Left ventricle myocardium inferior (tissue), 1 donor: ENCODE results near the gene HILPDA. TPM values are rescaled to one million over a fixed set of nuclear protein-coding genes. Genes with fewer than 3 reads are reported as not detected.
A peak's percentile ranks its signal among the peaks of the same experiment; 100 is the strongest.

ENCODE experiments used
- DNase-seq: peaks from one replicate; pipeline ENCODE4 v3.0.0-alpha.2; 2020
- H3K27ac ChIP-seq: fragments of 200-600 bp; replicated peaks from 2 replicates; pipeline ENCODE4 v1.8.0; 2021
- H3K27me3 ChIP-seq: fragments of 200-600 bp; 2 replicates; pipeline ENCODE4 v1.8.0; 2021; ENCODE audit warnings: low read depth
- H3K36me3 ChIP-seq: fragments of 200-600 bp; 2 replicates; pipeline ENCODE4 v1.8.0; 2021
- H3K4me1 ChIP-seq: fragments of 200-600 bp; 2 replicates; pipeline ENCODE4 v1.8.0; 2021
- H3K4me3 ChIP-seq: fragments of 200-600 bp; 2 replicates; pipeline ENCODE4 v1.8.0; 2021; ENCODE audit warnings: mild to moderate bottlenecking, moderate library complexity
- H3K9me3 ChIP-seq: fragments of 200-600 bp; replicated peaks from 2 replicates; pipeline ENCODE4 v1.8.0; 2021
- intact Hi-C: fragments of 100-400 bp; cut with micrococcal nuclease; formaldehyde crosslinking; loops from one replicate; pipeline ENCODE4 v1.11.0; 2022
- total RNA-seq: library from RNA; stranded (reverse); fragmentation: NEBNext Ultra II Directional; extraction: Animal tissue kit (Norgen Biotek cat#: 25700); gene quantifications from one replicate; pipeline ENCODE4 v1.2.1, GENCODE V29; 2021
- TF ChIP-seq, protein P1 (sequence below): fragments of 200-600 bp; IDR thresholded peaks from 2 replicates; pipeline ENCODE4 v1.8.0; 2021; ENCODE audit warnings: antibody characterized with exemption, mild to moderate bottlenecking, borderline replicate concordance
- donor health status: DM: no; HTN: yes; CAD: no; lungs with severe emphysema.

HILPDA gene
- total RNA-seq, 1 donor from 2014 or later: 7.9 TPM

DNA sequence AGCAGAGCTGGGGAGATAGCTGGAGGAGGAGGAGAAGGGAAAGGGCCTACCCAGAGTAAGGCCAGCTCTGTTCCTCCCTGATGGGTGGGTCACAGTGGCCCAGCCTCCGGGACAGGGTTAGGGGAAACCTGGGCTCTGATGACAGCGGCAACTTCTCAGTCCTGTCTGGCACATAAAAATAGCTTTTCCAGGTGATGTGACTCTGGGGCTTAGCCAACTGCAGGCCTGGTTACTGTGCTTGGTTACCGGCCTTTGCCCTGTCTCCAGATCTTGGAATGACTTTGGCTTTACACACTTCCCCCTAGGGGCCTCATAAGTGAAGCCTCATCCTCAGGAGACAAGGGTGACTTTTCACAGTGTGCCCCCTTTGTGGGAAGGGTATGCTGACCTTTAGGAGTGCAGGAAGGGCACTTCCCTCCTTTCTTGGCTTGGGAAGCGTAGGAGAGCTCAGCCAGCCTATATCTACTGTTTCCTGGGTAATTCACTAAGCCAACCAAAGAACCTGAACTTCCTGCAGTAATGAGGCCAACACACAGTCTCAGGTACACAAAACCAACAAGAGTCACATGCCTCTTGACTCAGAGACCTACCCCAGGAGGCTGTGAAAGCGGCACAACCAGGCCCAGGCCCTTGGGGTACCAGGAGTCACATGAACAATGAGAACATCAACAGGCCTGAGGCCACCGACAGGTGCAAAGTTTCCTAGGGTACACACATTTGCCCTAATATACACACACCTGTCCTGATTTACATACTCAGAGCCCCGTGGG is 11.7 kb upstream of the HILPDA start:
- DNase-seq: no peak
- TF ChIP-seq, protein P1, sequence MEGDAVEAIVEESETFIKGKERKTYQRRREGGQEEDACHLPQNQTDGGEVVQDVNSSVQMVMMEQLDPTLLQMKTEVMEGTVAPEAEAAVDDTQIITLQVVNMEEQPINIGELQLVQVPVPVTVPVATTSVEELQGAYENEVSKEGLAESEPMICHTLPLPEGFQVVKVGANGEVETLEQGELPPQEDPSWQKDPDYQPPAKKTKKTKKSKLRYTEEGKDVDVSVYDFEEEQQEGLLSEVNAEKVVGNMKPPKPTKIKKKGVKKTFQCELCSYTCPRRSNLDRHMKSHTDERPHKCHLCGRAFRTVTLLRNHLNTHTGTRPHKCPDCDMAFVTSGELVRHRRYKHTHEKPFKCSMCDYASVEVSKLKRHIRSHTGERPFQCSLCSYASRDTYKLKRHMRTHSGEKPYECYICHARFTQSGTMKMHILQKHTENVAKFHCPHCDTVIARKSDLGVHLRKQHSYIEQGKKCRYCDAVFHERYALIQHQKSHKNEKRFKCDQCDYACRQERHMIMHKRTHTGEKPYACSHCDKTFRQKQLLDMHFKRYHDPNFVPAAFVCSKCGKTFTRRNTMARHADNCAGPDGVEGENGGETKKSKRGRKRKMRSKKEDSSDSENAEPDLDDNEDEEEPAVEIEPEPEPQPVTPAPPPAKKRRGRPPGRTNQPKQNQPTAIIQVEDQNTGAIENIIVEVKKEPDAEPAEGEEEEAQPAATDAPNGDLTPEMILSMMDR: no peak
- intact Hi-C loops: no loop called here

DNA sequence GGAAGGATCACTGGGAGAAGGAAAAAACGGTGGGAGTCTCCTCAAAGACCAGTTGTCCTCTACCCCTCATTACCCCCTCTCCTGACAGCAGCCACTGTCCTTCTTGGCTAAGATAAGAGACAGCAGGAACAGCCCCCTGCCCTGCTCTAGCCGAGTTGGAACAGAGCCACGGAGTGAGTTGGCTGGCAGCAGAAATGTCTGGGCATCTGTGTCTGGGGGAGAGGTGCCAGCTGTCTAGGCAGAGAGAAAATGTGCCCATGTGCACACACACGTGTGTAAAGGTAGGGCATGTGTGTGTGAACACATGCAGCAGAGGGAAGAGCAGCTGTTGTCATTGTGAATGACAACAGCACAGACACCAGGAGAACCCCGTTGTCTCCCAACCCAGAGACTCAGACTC is 9.4 kb upstream of the HILPDA start:
- TF ChIP-seq, protein P1: no peak
- no peaks in the 10 kb centered on the region for H3K36me3 ChIP-seq
- H3K4me1 ChIP-seq: peaks cover 15% of the 10 kb centered on the region
- intact Hi-C loops: no loop called here
- H3K4me3 ChIP-seq: no peak overlapping the region
- no peaks in the 10 kb centered on the region for H3K9me3 ChIP-seq
- no peak for DNase-seq
- no peaks in the 10 kb centered on the region for H3K27me3 ChIP-seq
- peak overlapping the region; percentile 30 for H3K27ac ChIP-seq

More for the DNA sequence above, 11.7 kb upstream of the HILPDA start:
- Histone ChIP-seq H3K27me3 (no peaks in the 10 kb centered on the region), H3K9me3 (no peaks in the 10 kb centered on the region), H3K4me1 (peaks cover 8% of the 10 kb centered on the region), H3K27ac (no peak overlapping the region), H3K36me3 (no peaks in the 10 kb centered on the region), H3K4me3 (no peak overlapping the region)

DNA sequence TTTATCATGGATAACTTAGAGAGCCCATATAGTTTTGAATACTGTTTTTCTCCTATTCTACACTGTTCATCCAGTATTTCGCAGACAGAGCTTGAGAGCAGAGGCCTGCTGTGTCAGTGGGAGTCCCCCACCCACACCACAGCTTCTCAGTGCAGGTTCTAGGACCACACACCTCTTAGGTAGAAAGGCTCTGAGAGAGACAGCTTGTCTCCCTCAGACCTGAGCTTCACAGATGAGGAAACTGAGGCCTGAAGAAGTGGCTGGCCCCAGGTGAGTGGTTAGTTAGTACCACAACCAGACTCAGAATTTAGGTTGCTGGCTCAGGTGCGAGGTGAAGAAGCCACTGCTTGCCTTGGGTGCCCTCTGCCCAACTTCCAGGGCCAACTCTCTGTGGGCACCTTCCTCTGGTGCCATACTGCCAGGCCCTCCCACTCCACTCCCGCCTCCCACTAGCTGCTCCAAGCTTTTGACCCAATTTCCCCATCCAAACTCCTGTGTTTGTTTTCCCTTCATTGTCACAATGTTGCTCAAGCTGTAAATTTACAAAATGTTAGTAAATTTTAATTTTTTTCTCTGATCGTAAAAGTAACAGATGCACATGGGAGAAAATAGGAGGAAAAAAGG is 7.6 kb upstream of the HILPDA start:
- TF ChIP-seq, protein P1: no peak
- no peaks in the 10 kb centered on the region for H3K36me3 ChIP-seq
- H3K4me3 ChIP-seq: no peak overlapping the region
- no peaks in the 10 kb centered on the region for H3K9me3 ChIP-seq
- H3K4me1 ChIP-seq: peaks cover 21% of the 10 kb centered on the region
- intact Hi-C loops: no loop called here
- DNase-seq: no peak
- H3K27ac ChIP-seq: no peak overlapping the region
- no peaks in the 10 kb centered on the region for H3K27me3 ChIP-seq

DNA sequence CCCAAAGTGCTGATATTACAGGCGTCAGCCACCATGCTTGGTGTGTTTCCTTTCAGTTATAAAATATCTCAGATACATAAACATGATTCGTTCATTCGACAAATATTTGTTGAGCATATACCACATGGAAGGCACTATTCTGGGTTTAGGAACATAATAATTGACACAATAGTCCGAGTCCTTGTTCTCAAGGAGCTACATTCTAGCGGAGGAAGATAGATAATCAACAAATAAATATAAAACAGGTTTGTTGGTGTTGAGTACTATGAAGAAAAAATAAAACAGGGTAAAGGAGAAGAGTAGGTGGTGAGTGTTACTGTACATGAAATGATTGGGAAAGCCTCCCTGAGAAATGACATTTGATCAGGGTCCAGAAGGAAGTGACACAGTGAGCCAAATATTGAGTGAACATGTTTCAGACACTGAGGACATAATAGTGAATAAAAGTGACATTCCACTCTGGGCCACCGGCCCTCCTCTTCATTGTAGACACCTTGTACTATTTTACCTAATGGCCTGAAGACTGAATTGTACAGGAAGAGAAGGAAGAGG is 6.9 kb upstream of the HILPDA start:
- intact Hi-C loops: no loop called here

DNA sequence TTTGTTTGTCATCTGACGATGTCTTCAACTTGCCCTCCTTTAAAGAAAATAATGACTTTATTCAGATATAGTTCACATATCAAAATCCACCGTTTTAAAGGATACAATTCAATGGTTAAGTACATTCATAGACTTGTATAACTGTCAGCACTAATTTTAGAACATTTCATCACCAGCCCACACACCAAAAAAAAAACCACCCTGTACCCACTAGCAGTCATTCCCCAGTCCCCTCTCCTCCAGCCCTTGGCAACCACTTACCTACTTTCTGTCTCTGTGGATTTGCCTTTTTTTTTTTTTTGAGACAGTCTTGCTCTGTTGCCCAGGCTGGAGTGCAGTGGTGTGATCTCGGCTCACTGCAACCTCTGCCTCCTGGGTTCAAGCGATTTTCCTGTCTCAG is 5.3 kb upstream of the HILPDA start:
- no peak overlapping the region for H3K4me3 ChIP-seq
- no peaks in the 10 kb centered on the region for H3K27me3 ChIP-seq
- H3K4me1 ChIP-seq: peaks cover 44% of the 10 kb centered on the region
- intact Hi-C loops: no loop called here
- H3K36me3 ChIP-seq: no peaks in the 10 kb centered on the region
- H3K9me3 ChIP-seq: no peaks in the 10 kb centered on the region
- TF ChIP-seq, protein P1: no peak
- DNase-seq: no peak
- H3K27ac ChIP-seq: peak overlapping the region; percentile 51

More for the DNA sequence above, 6.9 kb upstream of the HILPDA start:
- no peaks in the 10 kb centered on the region for H3K9me3 ChIP-seq
- H3K27ac ChIP-seq: no peak overlapping the region
- H3K4me1 ChIP-seq: peaks cover 28% of the 10 kb centered on the region
- no peaks in the 10 kb centered on the region for H3K27me3 ChIP-seq
- no peaks in the 10 kb centered on the region for H3K36me3 ChIP-seq
- TF ChIP-seq, protein P1: no peak
- DNase-seq: no peak
- H3K4me3 ChIP-seq: no peak overlapping the region
